GM12801 (cell line): Measurements from ENCODE around the gene EFTUD2.

ENCODE experiments used
- CTCF ChIP-seq: IDR thresholded peaks from one replicate; pipeline ENCODE4 v1.5.1; 2011; ENCODE audit warnings: control low read depth; ENCODE audit not compliant: insufficient read length; ENCODE audit errors: extremely low read depth

The EFTUD2 gene

GRCh38 chr17:44812263-44812662 is 87.0 kb downstream of the EFTUD2 start:
- TF ChIP-seq CTCF = no peak

- TF ChIP-seq CTCF = no peak
Observed at GRCh38 chr17:44808156-44808555, 91.1 kb downstream of the EFTUD2 start.

- TF ChIP-seq CTCF = no peak
Observed at GRCh38 chr17:44807817-44808155, 91.5 kb downstream of the EFTUD2 start.

- no peak for TF ChIP-seq CTCF
Observed at GRCh38 chr17:44807093-44807816, 92.0 kb downstream of the EFTUD2 start.

- TF ChIP-seq CTCF = no peak
Observed at GRCh38 chr17:44804302-44805089, 94.7 kb downstream of the EFTUD2 start.

GRCh38 chr17:44801880-44802279 is 97.4 kb downstream of the EFTUD2 start:
- no peak for TF ChIP-seq CTCF
